Measurements from ENCODE around the gene THRB.

DNA sequence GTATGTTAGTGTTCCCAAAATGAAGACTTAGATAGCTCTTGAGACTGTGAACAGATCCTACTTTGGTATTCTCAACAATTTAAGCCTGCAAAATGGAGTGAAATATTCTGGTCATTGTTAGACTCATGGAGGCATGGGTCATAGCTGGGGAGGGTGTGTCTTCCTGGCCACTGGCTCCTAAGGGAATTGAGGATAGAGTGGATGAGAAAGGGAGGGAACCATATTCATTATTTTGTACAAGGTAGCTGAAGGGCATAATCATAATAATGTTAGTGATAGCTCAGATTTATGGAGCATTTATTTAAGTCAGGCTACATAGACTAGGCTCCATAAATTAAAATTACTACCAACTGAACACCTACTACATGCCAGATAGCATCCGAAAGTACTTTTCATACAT is 295.9 kb downstream of the THRB start:
- TF ChIP-seq EZH2 (IDR thresholded peaks at IDR 0.05) (no peak), POLR2AphosphoS5 (IDR thresholded peaks at IDR 0.05; ENCODE audit: borderline replicate concordance, low read depth, low read length) (no peak), FOXP2 (optimal IDR thresholded peaks at IDR 0.05; ENCODE audit: control extremely low read depth, extremely low read length, insufficient read depth) (no peak)
